Activated T-cell treated with anti-CD3 and anti-CD28 coated beads, Interleukin-2, amount 50 U/mL, for 48 hours (primary cell): ENCODE data around the gene IER5.

Experiments
- DNase-seq, 2 experiments: peaks; one replicate each; pipeline ENCODE4 v3.0.0-alpha.2; 2020

Gene IER5

GRCh38 chr1:181077576-181078242 is 10.8 kb upstream of the IER5 start:
- no peak for DNase-seq

- no peak for DNase-seq
Measured at GRCh38 chr1:181079382-181079781, 9.1 kb upstream of the IER5 start.

- no peak for DNase-seq
Measured at GRCh38 chr1:181079920-181080319, 8.6 kb upstream of the IER5 start.

- no peak for DNase-seq
Measured at GRCh38 chr1:181080556-181080955, 7.9 kb upstream of the IER5 start.

- DNase-seq: no peak
Measured at GRCh38 chr1:181081395-181081794, 7.1 kb upstream of the IER5 start.

- DNase-seq: peak; percentile 55 to 58
Measured at GRCh38 chr1:181083842-181084605, 4.5 kb upstream of the IER5 start.

GRCh38 chr1:181084606-181084969 is 3.9 kb upstream of the IER5 start:
- DNase-seq: no peak

- no peak for DNase-seq
Measured at GRCh38 chr1:181086091-181086490, 2.4 kb upstream of the IER5 start.

GRCh38 chr1:181086926-181087325 is 1.6 kb upstream of the IER5 start:
- no peak for DNase-seq

- DNase-seq: peak in 1 of 2 experiments; percentile 48
Measured at GRCh38 chr1:181087400-181087901, 1.0 kb upstream of the IER5 start.

GRCh38 chr1:181089017-181089675 is 646 bp downstream of the IER5 start:
- peak; percentile 61 to 66 for DNase-seq

GRCh38 chr1:181089676-181090544 is 1.4 kb downstream of the IER5 start:
- DNase-seq: peak; percentile 77 to 82

- DNase-seq: peak in 1 of 2 experiments; percentile 57
Measured at GRCh38 chr1:181090641-181091126, 2.2 kb downstream of the IER5 start.

- no peak for DNase-seq
Measured at GRCh38 chr1:181091309-181092040, 3.0 kb downstream of the IER5 start.

GRCh38 chr1:181092056-181092455 is 3.6 kb downstream of the IER5 start:
- DNase-seq: no peak

- DNase-seq: no peak
Measured at GRCh38 chr1:181092883-181093458, 4.5 kb downstream of the IER5 start.

GRCh38 chr1:181094416-181095212 is 6.1 kb downstream of the IER5 start:
- DNase-seq: no peak

GRCh38 chr1:181095260-181095659 is 6.8 kb downstream of the IER5 start:
- no peak for DNase-seq

- no peak for DNase-seq
Measured at GRCh38 chr1:181095763-181096184, 7.3 kb downstream of the IER5 start.

GRCh38 chr1:181097242-181097641 is 8.7 kb downstream of the IER5 start:
- DNase-seq: no peak
